HG02884 (cell line): ENCODE data around the gene ICAM4.
A peak's percentile ranks its signal among the peaks of the same experiment; 100 is the strongest.

Experiments
- ATAC-seq: cut with Tn5 transposase; IDR thresholded peaks from one replicate; pipeline ENCODE4 v1.9.1; 2021; ENCODE audit warnings: mild to moderate bottlenecking, moderate library complexity; ENCODE audit not compliant: unreplicated experiment

The ICAM4 gene

GRCh38 chr19:10317045-10317856 lies 30.5 kb downstream of the ICAM4 start:
- no peak for ATAC-seq

- ATAC-seq: no peak
These were observed 31.2 kb downstream of the ICAM4 start for GRCh38 chr19:10317857-10318462.

- no peak for ATAC-seq
These were observed 32.3 kb downstream of the ICAM4 start for GRCh38 chr19:10318807-10319682.

GRCh38 chr19:10320602-10321416 lies 34.1 kb downstream of the ICAM4 start:
- ATAC-seq: no peak

- no peak for ATAC-seq
These were observed 34.7 kb downstream of the ICAM4 start for GRCh38 chr19:10321417-10321797.

GRCh38 chr19:10321874-10322835 lies 35.4 kb downstream of the ICAM4 start:
- no peak for ATAC-seq

- no peak for ATAC-seq
These were observed 39.0 kb downstream of the ICAM4 start for GRCh38 chr19:10325732-10326131.

- ATAC-seq: no peak
These were observed 41.0 kb downstream of the ICAM4 start for GRCh38 chr19:10327793-10328192.

- ATAC-seq: no peak
These were observed 42.0 kb downstream of the ICAM4 start for GRCh38 chr19:10328558-10329429.

- no peak for ATAC-seq
These were observed 42.8 kb downstream of the ICAM4 start for GRCh38 chr19:10329555-10329954.

- no peak for ATAC-seq
These were observed 45.6 kb downstream of the ICAM4 start for GRCh38 chr19:10332158-10332964.

- peak; percentile 84 for ATAC-seq
These were observed 46.4 kb downstream of the ICAM4 start, which contains the start of gene RAVER1 for GRCh38 chr19:10332965-10333757. Gene RAVER1 (minus strand): TSS chr19:10333529. CDS start chr19:10333507, 22 bp downstream.

GRCh38 chr19:10333758-10334587 lies 47.2 kb downstream of the ICAM4 start:
- ATAC-seq: no peak

GRCh38 chr19:10334588-10335351 lies 48.0 kb downstream of the ICAM4 start:
- ATAC-seq: no peak

- no peak for ATAC-seq
These were observed 48.7 kb downstream of the ICAM4 start for GRCh38 chr19:10335352-10335985.
